ENCODE results near the gene FCER1G.

The FCER1G gene

GRCh38 chr1:161180639-161181038, 34.5 kb upstream of the FCER1G start:
- no peaks in the 10 kb centered on the region for H3K36me3 ChIP-seq (ENCODE audit: control insufficient read depth, insufficient read depth, low read length)
- no peak overlapping the region for H3K4me3 ChIP-seq (replicated peaks; ENCODE audit: low read depth, low read length)
- peak; percentile 49 for TF ChIP-seq CTCF (IDR thresholded peaks at IDR 0.05; ENCODE audit: insufficient read depth, low read length, poor library complexity, severe bottlenecking)
- no peak for DNase-seq (ENCODE audit: extremely low read depth, insufficient read length)
- H3K27me3 ChIP-seq (replicated peaks; ENCODE audit: control insufficient read depth, insufficient read depth, low read length) = no peaks in the 10 kb centered on the region

- no peaks in the 10 kb centered on the region for H3K27me3 ChIP-seq (replicated peaks; ENCODE audit: control insufficient read depth, insufficient read depth, low read length)
- DNase-seq (ENCODE audit: extremely low read depth, insufficient read length) = peak; percentile 48
- no peak for TF ChIP-seq CTCF (IDR thresholded peaks at IDR 0.05; ENCODE audit: insufficient read depth, low read length, poor library complexity, severe bottlenecking)
- no peaks in the 10 kb centered on the region for H3K36me3 ChIP-seq (ENCODE audit: control insufficient read depth, insufficient read depth, low read length)
- no peak overlapping the region for H3K4me3 ChIP-seq (replicated peaks; ENCODE audit: low read depth, low read length)
Observed at GRCh38 chr1:161182214-161182613, 32.9 kb upstream of the FCER1G start.

GRCh38 chr1:161185282-161185682, 29.8 kb upstream of the FCER1G start:
- TF ChIP-seq CTCF (IDR thresholded peaks at IDR 0.05; ENCODE audit: insufficient read depth, low read length, poor library complexity, severe bottlenecking) = no peak
- Histone ChIP-seq H3K36me3 (ENCODE audit: control insufficient read depth, insufficient read depth, low read length) (no peaks in the 10 kb centered on the region), H3K27me3 (replicated peaks; ENCODE audit: control insufficient read depth, insufficient read depth, low read length) (no peaks in the 10 kb centered on the region), H3K4me3 (replicated peaks; ENCODE audit: low read depth, low read length) (peak overlapping the region; percentile 15)
- DNase-seq (ENCODE audit: extremely low read depth, insufficient read length) = peak; percentile 83

- H3K4me3 ChIP-seq (replicated peaks; ENCODE audit: low read depth, low read length) = peak overlapping the region; percentile 19; the same call in 1 of the 2 replicates
- H3K27me3 ChIP-seq (replicated peaks; ENCODE audit: control insufficient read depth, insufficient read depth, low read length) = no peaks in the 10 kb centered on the region
- TF ChIP-seq CTCF (IDR thresholded peaks at IDR 0.05; ENCODE audit: insufficient read depth, low read length, poor library complexity, severe bottlenecking) = no peak
- peak; percentile 79 for DNase-seq (ENCODE audit: extremely low read depth, insufficient read length)
- no peaks in the 10 kb centered on the region for H3K36me3 ChIP-seq (ENCODE audit: control insufficient read depth, insufficient read depth, low read length)
Observed at GRCh38 chr1:161185732-161186311, 29.3 kb upstream of the FCER1G start.

- no peak for TF ChIP-seq CTCF (IDR thresholded peaks at IDR 0.05; ENCODE audit: insufficient read depth, low read length, poor library complexity, severe bottlenecking)
- Histone ChIP-seq H3K27me3 (replicated peaks; ENCODE audit: control insufficient read depth, insufficient read depth, low read length) (no peaks in the 10 kb centered on the region), H3K4me3 (replicated peaks; ENCODE audit: low read depth, low read length) (no peak overlapping the region), H3K36me3 (ENCODE audit: control insufficient read depth, insufficient read depth, low read length) (no peaks in the 10 kb centered on the region)
- no peak for DNase-seq (ENCODE audit: extremely low read depth, insufficient read length)
Observed at GRCh38 chr1:161187311-161187710, 27.8 kb upstream of the FCER1G start.

- Histone ChIP-seq H3K27me3 (replicated peaks; ENCODE audit: control insufficient read depth, insufficient read depth, low read length) (no peaks in the 10 kb centered on the region), H3K4me3 (replicated peaks; ENCODE audit: low read depth, low read length) (no peak overlapping the region), H3K36me3 (ENCODE audit: control insufficient read depth, insufficient read depth, low read length) (no peaks in the 10 kb centered on the region)
- DNase-seq (ENCODE audit: extremely low read depth, insufficient read length) = no peak
- TF ChIP-seq CTCF (IDR thresholded peaks at IDR 0.05; ENCODE audit: insufficient read depth, low read length, poor library complexity, severe bottlenecking) = no peak
Observed at GRCh38 chr1:161188381-161188780, 26.7 kb upstream of the FCER1G start.

Data from GM06990 (cell line).